HG03039 (cell line): Measurements from ENCODE around the gene UCK2.

Experiments used
- ATAC-seq: cut with Tn5 transposase; IDR thresholded peaks from one replicate; pipeline ENCODE4 v1.9.1; 2021; ENCODE audit warnings: mild to moderate bottlenecking, moderate library complexity; ENCODE audit not compliant: unreplicated experiment

UCK2 gene

DNA sequence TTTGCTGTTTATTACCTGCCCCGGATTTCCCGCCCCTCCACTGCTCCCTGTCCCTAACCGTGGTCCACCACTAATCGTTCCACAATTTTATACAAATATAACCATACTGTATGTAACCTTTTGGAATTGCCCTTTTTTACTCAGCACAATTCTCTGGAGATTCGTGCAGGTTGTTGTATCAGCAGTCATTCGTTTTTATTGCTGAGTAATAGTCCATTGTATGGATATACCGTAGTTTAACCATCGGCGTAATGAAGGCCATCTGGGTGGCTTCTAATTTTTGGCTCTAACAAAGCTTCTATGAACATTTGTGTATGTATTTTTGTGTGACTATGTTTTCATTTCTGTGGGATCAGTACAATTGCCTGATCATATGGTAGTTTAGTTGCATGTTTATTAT, 50.0 kb downstream of the UCK2 start:
- no peak for ATAC-seq

DNA sequence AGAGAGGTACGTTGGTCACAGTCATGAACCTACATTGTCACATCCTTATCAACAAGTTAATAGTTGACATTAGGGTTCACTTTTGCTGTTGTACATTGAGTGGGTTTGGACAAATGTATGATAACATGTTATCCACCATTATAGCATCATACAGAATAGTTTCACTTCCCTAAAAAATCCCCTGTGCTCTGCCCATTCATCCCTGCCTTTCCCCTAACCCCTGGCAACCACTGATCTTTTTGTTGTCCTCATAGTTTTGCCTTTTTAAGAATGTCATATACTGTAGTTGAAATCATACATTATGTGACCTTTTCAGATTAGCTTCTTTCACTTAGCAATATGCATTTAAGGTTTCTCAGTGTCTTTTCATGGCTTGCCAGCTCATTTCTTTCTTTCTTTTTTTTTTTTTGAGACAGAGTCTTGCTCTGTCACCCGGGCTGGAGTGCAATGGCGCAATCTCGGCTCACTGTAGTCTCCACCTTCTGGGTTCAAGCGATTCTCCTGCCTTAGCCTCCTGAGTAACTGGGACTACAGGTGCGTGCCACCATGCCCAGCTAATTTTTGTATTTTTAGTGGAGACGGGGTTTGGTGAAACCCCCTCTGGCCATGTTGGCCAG, 50.6 kb downstream of the UCK2 start:
- peak; percentile 55 for ATAC-seq

DNA sequence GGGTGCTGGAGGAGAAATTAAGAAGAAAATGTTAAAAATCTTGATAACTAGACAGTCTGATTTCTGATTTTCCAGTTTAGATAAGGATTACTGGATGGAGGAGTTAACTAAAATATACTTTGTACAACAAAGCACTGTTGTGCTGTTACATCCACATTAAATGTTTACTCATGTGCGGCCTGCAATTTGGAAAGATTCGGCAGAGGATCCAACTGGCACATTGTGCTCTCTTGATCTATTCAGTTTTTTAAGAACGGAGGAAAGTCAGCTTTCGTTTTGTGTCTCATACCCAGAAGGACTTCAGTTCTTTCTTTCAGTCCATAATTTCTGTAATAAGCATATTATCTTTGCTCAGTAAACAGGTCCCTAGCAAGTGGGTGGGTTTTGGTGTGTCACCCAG, 52.5 kb downstream of the UCK2 start:
- no peak for ATAC-seq

DNA sequence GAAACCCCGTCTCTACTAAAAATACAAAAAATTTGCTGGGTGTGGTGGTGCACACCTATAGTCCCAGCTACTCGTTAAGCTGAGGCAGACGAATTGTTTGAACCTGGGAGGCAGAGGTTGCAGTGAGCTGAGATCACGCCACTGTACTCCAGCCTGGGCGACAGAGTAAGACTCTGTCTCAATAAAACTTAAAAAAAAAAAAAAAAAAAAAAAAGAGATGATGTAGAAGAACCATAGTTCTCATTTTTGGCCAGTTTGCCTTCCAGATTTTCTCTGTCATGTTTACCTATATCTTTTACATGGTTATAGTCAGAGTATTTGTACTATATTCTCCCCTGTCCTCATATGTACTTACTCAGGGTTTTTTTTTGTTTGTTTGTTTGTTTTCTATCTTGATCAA, 53.6 kb downstream of the UCK2 start:
- no peak for ATAC-seq

DNA sequence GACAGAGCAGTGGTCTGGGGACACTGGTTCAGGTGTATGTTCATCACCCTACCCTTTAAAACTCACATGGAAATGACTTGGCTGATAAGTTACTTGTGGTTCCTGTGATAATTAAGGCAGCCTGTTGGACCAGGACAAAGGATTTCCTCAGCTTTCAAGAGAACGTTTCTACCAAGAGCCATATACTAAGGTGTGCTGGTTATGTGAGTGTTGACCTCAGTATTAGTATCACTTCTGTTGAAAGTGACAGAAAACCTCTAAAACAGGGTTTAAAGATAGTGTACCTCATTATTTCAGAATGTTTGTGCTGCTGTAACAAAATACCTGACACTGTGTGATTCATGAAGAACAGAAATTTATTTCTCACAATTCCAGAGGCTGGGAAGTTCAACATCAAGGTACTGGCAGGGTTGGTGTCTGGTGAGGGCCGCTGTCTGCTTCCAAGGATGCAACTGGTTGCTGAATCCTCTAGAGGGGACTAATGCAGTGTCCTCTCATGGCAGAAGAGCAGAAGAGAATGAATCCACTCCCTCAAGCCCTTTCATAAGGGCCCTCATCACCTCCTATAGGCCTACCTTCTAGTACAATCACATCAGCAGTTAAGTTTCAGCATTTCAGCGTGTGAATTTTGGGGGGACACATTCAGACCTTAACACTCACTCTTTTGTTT, 54.9 kb downstream of the UCK2 start:
- no peak for ATAC-seq

DNA sequence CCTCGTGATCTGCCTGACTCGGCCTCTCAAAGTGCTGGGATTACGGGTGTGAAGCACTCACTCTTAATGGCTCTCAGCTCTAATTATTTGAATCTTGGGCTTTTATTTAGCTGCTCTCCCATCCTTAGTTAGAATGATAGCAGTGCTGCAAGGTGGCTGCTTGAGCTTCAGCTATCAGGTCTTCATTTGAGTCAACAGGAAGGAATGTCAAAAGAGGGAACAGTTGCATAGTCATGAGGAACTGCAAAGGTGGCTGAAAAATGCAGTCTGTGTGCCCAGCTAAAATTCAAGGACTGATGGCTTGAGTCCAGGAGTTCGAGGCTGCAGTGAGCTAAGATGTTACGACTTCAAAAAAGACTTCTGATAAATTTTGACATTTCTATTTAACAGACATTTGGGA, 55.6 kb downstream of the UCK2 start:
- no peak for ATAC-seq

DNA sequence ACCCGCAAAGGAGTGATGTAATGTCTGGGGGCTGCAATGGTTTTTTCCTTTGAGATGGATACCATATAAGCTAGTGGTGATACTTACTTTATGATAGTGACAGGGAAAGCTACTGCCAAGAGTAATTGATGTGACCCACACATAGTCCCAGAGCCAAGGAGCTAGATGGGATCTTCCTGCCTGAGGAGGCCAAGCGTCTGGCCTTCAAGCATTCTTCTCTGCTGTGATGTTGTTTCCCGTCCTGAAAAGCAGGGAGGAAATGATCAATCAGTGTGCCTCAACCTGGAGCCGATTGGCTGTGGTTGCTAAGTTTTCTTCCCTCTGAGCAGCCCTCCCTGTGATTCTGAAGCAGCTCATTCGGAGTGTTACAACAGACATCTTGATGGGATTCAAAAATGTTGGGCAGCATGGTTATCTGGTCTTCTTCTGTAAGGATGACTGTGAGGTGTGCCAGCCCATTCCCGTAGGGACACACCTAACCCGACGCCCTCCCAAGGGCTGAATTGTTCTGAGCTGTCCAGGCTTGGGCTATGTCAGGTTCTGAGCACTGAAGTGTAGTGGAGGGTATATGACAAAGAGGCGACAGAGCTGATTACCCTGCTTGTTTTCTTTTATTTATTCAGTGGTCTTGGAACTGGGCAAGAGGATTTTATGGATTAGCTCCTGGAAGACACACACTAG, 56.7 kb downstream of the UCK2 start:
- ATAC-seq, result no peak

DNA sequence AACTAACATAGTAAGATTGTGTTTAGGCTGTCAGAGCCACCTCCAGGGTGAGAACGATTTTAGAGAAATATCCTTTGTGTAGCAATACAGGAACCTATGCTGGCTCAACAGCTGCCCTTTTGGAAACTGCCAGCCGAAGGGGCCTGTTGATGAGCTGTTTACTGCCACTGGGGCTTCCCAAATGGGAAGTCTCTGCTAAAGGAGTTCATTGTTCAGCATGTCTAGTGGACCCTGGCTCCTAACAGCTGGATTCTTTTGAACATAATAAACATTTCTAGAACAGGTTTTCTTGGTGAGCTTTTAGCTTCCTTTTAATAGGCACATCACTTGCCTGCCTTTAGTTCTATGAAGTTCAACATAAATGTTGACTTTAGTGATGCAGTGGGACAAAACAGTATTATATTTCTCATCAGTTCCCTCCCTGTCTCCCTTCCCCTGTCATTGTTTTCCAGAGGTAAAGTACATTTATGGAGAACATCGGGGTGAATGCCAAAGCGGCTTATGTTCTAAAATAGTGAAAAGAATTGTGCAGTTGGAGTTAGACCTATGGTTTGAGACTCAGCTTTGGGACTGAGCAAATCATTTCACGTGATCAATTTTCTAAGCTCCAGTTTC, 57.4 kb downstream of the UCK2 start:
- ATAC-seq, result no peak

DNA sequence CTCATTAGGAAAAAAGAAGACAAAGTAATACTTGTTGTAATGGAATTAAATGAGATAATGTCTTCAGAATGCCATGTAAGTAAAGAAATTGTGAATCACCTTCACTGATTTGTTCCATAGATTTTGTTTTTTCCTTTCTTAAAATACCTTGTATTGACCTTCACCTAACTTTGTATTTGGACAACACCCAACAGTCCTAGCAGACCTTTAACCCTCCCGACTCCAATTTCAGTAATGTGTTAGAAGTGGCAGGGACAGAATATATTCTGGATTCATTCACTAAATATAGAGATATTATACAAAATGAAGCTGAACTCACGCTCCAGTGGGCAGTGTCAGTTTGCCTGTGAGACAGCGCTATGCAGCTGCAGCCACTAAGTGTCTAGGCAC, 57.9 kb downstream of the UCK2 start:
- no peak for ATAC-seq

DNA sequence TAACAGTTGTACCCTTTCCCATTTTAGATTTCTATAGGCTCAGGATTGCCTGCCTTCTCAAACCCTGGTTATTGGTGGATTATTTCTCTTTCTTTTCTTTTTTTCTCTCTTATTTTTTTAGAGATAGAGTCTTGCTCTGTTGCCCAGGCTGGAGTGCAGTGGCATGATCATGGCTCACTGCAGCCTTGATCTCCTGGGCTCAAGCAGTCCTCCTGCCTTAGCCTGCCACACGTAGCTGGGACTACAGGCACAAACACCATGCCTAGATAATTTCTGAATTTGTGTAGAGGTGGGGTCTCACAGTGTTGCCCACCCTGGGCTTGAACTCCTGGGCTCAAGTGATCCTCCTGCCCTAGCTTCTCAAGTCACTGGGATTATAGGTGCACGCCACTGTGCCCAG, 58.8 kb downstream of the UCK2 start:
- no peak for ATAC-seq

DNA sequence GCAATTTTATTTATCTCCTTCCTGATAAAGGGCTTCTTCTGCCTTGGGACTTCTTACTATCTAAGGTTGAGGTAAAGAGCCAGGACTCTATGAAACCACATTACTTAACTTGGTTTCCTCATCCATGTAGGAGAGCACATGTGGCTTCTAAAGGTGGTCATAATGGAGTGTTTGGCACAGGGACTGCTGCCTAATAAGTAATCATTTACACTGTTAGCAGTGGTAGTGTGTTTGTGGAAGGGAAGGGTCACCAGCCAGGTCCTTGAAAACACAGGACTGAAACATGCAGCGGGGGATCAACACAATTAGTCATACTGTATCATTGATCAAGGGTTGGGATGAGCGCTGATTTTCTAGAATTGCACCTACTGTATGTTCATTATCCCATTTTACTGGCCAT, 59.6 kb downstream of the UCK2 start:
- ATAC-seq, result no peak

DNA sequence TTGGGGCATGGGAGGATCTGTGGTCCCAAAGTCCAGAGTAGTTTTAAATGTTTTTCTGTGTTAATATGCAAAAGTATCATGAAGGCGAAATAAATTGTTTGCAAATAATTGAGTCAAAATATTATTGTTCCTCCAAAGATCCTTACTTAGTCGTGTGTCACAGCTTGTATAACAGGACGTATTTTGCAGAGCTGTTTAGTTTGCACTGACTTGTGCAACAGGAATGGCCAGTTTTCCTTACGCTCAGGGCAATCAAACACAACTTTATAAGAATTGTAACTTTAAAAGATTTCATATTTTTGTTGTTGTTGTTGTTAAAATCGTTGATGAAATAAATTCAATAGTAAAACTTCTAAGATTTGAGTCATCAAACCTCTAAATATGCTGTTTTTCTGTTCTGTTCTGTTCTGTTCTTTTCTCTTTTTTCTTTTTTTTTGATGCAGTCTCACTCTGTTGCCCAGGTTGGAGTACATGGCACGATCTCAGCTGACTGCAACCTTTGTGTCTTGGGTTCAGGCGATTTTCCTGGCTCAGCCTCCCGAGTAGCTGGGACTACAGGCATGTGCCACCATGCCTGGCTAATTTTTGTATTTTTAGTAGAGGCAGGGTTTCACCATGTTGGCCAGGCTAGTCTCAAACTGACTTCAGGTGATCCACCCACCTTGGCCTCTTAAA, 60.6 kb downstream of the UCK2 start:
- ATAC-seq, result no peak

DNA sequence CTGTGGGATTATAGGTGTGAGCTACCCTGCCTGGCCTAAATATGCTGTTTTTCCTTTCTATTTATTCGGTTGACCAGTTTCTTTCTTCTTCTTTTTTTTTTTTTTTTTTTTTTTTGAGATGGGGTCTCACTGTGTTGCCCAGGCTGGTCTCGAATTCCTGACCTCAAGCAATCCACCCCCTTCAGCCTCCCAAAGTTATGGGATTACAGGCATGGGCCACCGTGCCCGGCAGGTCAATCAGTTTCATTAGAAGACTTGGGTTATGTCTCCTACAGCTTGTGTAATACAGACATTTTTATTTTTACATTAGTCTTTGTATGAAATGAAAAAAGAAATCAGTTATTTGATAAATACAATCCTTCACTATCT, 61.1 kb downstream of the UCK2 start:
- no peak for ATAC-seq

DNA sequence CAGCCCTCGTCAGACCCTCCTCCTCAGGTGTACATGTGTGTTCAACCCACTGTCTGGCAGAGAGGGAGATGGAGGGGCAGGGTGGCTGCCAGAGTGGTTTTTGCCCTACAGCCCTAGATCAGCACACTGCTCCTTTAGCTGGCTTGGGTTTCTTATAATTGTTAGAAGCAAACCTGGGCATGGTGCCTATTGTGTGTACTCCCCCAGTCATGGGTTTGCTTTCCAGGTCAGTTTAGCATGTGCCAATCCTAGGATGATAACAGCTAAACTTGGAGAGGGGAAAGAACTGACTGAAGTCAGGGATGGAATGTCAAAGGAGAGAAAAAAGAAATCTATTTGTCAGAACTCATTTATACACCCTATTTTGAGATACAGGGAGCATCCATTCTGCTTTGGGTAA, 63.3 kb downstream of the UCK2 start:
- no peak for ATAC-seq

DNA sequence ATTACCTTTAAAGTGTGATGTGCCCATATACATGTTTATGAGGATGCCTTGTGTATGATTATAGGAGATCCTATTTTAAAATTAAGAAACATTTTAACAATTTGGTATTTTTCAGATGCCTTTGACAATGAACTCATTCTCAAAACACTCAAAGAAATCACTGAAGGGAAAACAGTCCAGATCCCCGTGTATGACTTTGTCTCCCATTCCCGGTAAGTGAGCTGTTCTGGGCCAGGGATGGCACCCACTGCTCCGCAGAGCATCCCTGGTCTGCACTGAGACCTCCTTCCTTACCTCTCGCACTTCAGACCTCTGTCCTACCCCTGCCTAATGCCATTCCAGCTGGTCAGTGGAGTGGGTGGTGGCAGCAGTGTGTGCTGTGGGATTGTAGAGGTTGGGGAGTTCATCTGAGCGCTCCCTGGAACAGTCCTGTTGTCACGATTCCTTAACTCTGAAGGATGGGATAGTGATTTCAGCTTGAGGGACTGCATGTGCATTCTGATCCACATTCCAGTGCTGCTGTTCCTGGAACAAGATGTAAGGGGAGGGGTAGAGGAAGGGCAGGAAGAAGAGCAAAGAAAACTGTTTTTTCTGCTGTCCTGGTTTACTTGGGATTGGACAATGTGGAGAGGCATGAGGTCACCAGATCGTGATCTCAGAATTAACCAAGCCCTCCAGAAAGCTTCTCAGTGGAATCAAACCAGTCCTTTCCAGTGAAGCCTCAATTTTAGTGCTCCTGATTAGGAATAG, 63.9 kb downstream of the UCK2 start:
- ATAC-seq, result no peak

DNA sequence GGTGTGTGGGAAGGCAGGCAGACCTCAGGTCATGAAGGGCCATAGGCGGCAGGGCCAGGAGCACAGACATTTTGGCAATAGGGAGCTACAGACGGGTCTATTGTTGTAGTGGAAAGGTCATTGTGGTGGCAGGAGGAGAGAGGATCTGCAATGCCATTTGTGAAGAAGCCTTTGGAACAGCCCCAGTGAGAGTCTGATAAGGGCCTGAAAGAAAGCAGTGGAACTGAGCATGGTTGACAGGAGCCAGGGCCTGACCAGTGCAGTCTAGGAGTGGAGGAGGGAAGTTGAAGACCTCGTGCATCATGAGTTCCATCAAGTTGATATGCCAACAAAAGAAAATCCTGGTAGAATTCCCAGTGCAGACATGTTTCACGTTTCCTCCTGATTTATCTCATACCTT, 65.5 kb downstream of the UCK2 start:
- no peak for ATAC-seq

DNA sequence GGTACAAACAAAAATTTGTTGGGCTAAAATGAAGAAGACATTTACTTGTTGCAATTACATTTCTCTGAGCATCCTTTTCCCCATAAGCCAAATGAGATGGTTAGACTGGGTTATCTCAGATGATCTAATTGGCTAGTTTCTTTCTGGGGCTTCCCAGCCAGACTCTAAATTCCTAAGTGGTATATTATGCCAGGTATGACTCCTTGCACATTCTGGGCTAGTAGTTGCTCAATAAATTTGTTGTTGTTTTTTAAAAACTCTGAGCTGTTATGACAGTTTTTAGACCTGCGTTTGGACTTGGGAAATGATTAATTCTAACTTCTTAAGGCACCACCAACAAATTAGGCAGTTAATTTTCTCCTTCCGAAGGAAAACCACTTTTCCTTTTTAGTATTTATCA, 66.1 kb downstream of the UCK2 start:
- ATAC-seq, result no peak

DNA sequence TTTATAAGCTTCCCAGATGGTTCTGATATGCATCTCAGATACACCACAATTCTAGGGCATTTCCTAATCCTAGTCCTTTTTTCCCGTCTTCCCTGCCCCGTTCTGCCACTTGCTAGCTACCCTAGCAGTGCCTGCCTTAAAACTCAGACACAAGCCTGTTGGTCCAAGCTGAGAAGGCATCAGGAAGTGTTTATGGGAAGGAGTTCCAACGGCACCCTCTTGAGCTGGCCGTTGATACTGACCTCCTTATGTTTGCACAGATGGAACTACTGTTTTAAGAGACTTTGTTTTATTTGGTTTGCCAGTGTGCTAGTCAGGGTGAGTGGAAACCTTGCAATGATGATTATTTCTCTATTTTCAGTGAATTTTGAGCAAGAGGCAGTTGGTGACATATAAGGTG, 67.2 kb downstream of the UCK2 start:
- no peak for ATAC-seq

DNA sequence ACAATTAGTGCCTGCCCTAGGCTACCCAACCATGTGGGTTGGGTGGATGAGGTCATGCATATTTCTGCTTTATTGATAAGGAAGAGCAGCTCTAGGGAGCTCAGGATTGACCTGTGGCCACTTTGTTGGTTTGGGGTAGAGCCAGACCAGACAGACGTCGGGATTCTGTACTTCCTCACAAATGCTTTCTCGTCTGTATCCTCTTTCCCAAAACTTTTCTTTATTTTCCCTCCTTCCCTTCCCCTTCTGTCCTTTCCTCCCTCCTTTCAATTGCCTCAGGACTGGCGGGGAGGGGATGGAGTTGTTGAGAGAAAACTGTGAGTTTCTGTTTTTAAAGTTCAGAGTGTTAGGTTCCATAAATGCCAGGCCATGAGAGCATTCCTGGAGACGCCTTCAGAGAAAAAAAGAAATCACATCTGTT, 68.0 kb downstream of the UCK2 start:
- no peak for ATAC-seq

DNA sequence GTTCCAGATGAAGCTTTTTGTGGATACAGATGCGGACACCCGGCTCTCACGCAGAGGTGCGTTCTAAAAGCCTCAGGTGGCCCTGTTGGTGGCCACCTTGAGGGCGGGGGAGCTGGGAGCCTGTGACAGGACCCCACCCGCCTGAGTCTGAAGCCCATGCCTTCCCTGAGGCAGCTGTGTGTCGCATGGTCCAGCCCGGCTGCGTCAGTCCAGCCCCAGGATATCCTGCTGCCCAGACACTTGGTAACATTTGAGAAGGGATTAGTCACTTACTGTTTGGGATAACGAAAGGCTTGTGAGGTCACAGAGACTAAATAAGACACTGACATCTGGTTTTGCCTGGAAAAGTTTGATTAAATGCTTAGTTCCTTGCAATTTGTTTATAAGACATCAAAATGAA, 68.9 kb downstream of the UCK2 start:
- ATAC-seq, result no peak
